ENCODE data around the gene MOGAT2. TPM values are rescaled to one million over a fixed set of nuclear protein-coding genes. Genes with fewer than 3 reads are reported as not detected.

MOGAT2 gene
- total and polyA plus RNA-seq, 2 of the 4 experiments (the other 2 are of a cell fraction): not detected

- POLR2A ChIA-PET (ENCODE audit: unreplicated experiment): no interaction called here
- H3K27me3 ChIP-seq (ENCODE audit: control insufficient read depth, insufficient read depth, low read length): peaks cover 50% of the 10 kb centered on the region
- H3K14ac ChIP-seq (replicated peaks; ENCODE audit: low read depth, low read length): no peak overlapping the region
- no peak overlapping the region for H3K4me3 ChIP-seq (ENCODE audit: insufficient read depth, low read depth, low read length)
- no peak overlapping the region for H3K56ac ChIP-seq (ENCODE audit: extremely low read depth, insufficient read depth, low read length)
- no peak overlapping the region for H2AK9ac ChIP-seq (replicated peaks; ENCODE audit: low read depth, low read length, poor library complexity)
- no peak overlapping the region for H3K23ac ChIP-seq (ENCODE audit: low read depth, low read length)
- H3K27ac ChIP-seq (ENCODE audit: insufficient read depth, low read length): no peak overlapping the region
- H3K18ac ChIP-seq (ENCODE audit: low read depth, low read length): no peak overlapping the region
- no peak overlapping the region for H4K8ac ChIP-seq (ENCODE audit: low read depth in 2 of 2, low read length in 2 of 2)
- H3K9me1 ChIP-seq (ENCODE audit: insufficient read depth, low read length): no peaks in the 10 kb centered on the region
- no peak overlapping the region for H2BK120ac ChIP-seq (ENCODE audit: low read depth, low read length)
- H3K4ac ChIP-seq (ENCODE audit: low read depth, low read length): no peak overlapping the region
- no peak overlapping the region for H4K5ac ChIP-seq (ENCODE audit: low read depth, low read length)
- no peak overlapping the region for H2BK20ac ChIP-seq (ENCODE audit: low read depth, low read length)
- ATAC-seq (ENCODE audit: low read depth) (no peak), DNase-seq (peak; percentile 7)
- no peak overlapping the region for H3K4me2 ChIP-seq (ENCODE audit: low read depth, low read length)
- CTCF ChIA-PET: interaction anchor here (1.2 kb wide), 1 partner anchor 13 kb away, joined by 3 read pairs; no protein-coding TSS in a partner anchor
- in situ Hi-C loops (cut with MboI; ENCODE audit: low sequenced_read_pairs) (no loop called here), intact Hi-C loops (cut with micrococcal nuclease) (no loop called here), dilution Hi-C loops (cut with HindIII; ENCODE audit: low sequenced_read_pairs, unreplicated experiment) (no loop called here)
- BruUV-seq (replicated peaks): no TSS peak
- H3K36me3 ChIP-seq (ENCODE audit: control insufficient read depth, insufficient read depth, low read length): no peaks in the 10 kb centered on the region
- H3K9ac ChIP-seq (ENCODE audit: low read depth, low read length): no peak overlapping the region
- H4K91ac ChIP-seq (ENCODE audit: insufficient read depth, low read depth, low read length): no peak overlapping the region
- WGBS, 2 experiments (ENCODE audit: extremely low coverage in 2 of 2, insufficient read length in 1 of 2): no CpG with 5 or more reads among the region's 7 CpGs
- no peaks in the 10 kb centered on the region for H3K79me1 ChIP-seq (ENCODE audit: low read depth in 1 of 2, low read length in 2 of 2)
- H3K9me3 ChIP-seq (ENCODE audit: control insufficient read depth, insufficient read depth, low read length): no peaks in the 10 kb centered on the region
- no peak overlapping the region for H2BK15ac ChIP-seq (ENCODE audit: low read depth, low read length)
- no peaks in the 10 kb centered on the region; the same call in 1 of the 2 replicates for H4K20me1 ChIP-seq (ENCODE audit: insufficient read depth, low read length)
- H3K4me1 ChIP-seq (ENCODE audit: control insufficient read depth, insufficient read depth, low read length): no peaks in the 10 kb centered on the region
- no peak overlapping the region for H2BK5ac ChIP-seq (ENCODE audit: low read depth, low read length, poor library complexity, severe bottlenecking)
- H2AFZ ChIP-seq (replicated peaks; ENCODE audit: low read length, poor library complexity): no peak overlapping the region
- no peak overlapping the region; the same call in 1 of the 2 replicates for H2AK5ac ChIP-seq (ENCODE audit: low read depth, low read length)
- TF ChIP-seq MXI1 (IDR thresholded peaks at IDR 0.05; ENCODE audit: borderline replicate concordance, low read depth, low read length) (no peak), CHD1 (IDR thresholded peaks at IDR 0.05; ENCODE audit: low read depth, low read length) (no peak), CEBPB (IDR thresholded peaks at IDR 0.05; ENCODE audit: low read depth, low read length) (no peak), CTCF (conservative IDR thresholded peaks at IDR 0.05; ENCODE audit: low read depth, low read length) (no peak), ELK1 (IDR thresholded peaks at IDR 0.05; ENCODE audit: borderline replicate concordance, low read depth, low read length) (no peak), NFE2L2 (IDR thresholded peaks at IDR 0.05; ENCODE audit: low read depth, low read length) (no peak), RFX5 (IDR thresholded peaks at IDR 0.05; ENCODE audit: low read depth, low read length) (no peak), FOS (IDR thresholded peaks at IDR 0.05; ENCODE audit: low read depth, low read length) (no peak), RCOR1 (IDR thresholded peaks at IDR 0.05; ENCODE audit: insufficient replicate concordance, low read length) (no peak), RAD21 (IDR thresholded peaks at IDR 0.05; ENCODE audit: low read length) (no peak), POLR2A (IDR thresholded peaks at IDR 0.05; ENCODE audit: low read depth, low read length) (no peak), MAFK (IDR thresholded peaks at IDR 0.05; ENCODE audit: low read depth, low read length) (no peak), USF2 (IDR thresholded peaks at IDR 0.05; ENCODE audit: low read depth, low read length) (no peak), SMC3 (IDR thresholded peaks at IDR 0.05; ENCODE audit: low read depth, low read length) (no peak), MAZ (IDR thresholded peaks at IDR 0.05; ENCODE audit: borderline replicate concordance, low read depth, low read length) (no peak)
These were observed 1.0 kb downstream of the MOGAT2 start for GRCh38 chr11:75718419-75719339.
